ENCODE data around the gene PLEKHM2.

- TF ChIP-seq CTCF (conservative IDR thresholded peaks at IDR 0.05; ENCODE audit: low read length) (no peak), EZH2phosphoT487 (IDR thresholded peaks at IDR 0.05; ENCODE audit: borderline replicate concordance, low read depth, low read length) (no peak)
Observed at GRCh38 chr1:15734901-15735300, 50.8 kb downstream of the PLEKHM2 start.

Measured in OCI-LY7 (cell line).